DMS53 treated with DMSO at 0.1 percent for 48 hours (cell line): ENCODE results near the gene EEF1G.
A peak's percentile ranks its signal among the peaks of the same experiment; 100 is the strongest.
"Not testable (repeated sequence)": the region's sequence is repeated elsewhere in the genome, so short reads cannot be mapped to it uniquely, and the experiment has no call there.

Experiments
- DNase-seq: peaks from one replicate; lab custom pipeline; 2025; ENCODE audit not compliant: unreplicated experiment; lab: John Stamatoyannopoulos, UW

The EEF1G gene

DNA sequence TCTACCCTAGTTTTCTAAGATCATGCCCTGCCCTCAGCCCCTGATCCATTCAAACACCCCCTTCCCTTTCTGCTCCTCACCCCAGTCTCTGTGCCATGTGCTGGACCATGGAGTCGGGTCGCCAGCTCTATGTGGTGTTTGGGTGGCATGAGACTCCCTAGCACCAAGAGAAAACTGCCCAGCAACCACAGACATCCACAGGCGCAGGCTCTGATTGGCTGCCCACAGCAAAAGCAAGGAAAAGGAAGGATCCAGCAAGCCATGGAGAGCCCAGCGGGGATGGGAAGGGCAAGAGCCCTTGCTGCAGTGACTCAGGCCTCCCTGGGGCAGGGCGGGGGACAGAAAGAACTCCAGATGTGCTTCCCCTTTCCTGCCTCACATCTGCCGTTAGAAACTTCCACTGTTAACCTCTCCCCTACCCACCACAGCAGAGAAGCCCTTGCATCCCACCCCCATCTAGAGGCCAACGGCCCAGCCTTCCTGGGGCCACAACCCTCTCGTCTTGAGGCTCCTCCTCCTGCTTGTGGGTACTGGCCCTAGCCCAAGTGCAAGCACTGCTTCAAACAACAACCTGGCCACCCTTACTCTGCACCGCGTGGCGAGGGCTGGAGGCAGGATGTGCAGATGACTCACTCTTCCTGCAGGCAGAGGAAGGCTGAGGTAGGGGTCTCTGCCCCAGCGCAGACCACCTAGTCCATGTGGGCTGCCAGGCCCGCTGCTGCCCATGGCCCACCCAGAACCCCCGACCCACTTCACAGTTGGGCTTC lies 17.4 kb downstream of the EEF1G start:
- peak; percentile 81 for DNase-seq

DNA sequence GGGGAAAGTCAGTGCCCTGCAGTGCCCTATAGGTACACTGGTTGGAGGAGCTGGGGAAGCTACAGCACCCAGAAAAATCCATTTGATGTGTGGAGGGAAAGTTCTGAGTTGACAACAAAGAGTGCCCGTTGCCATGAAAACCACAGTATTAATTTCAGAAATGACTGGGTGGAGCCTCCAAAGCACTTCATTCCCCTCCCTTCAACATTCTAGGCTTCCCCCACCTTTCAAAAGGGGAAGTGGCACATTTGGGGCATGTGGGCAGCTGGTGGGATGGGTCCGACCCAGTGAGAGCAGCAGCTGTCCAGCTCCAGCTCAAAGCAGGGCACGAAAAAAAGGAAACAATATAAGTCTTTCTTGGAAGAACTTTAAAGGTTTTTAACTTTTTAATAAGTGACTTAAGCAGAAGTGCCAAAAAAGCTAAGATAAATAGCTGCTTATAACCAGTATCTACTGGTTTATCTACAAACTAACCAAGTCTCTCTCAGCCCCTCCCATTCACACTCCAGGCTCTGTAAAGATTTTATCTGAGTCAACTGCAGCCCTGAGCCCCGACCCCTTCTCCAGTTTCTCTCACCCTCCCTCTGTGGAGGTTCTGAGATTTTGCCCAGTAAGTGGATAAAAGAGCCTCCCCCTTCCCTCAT lies 18.1 kb downstream of the EEF1G start:
- DNase-seq = no peak

DNA sequence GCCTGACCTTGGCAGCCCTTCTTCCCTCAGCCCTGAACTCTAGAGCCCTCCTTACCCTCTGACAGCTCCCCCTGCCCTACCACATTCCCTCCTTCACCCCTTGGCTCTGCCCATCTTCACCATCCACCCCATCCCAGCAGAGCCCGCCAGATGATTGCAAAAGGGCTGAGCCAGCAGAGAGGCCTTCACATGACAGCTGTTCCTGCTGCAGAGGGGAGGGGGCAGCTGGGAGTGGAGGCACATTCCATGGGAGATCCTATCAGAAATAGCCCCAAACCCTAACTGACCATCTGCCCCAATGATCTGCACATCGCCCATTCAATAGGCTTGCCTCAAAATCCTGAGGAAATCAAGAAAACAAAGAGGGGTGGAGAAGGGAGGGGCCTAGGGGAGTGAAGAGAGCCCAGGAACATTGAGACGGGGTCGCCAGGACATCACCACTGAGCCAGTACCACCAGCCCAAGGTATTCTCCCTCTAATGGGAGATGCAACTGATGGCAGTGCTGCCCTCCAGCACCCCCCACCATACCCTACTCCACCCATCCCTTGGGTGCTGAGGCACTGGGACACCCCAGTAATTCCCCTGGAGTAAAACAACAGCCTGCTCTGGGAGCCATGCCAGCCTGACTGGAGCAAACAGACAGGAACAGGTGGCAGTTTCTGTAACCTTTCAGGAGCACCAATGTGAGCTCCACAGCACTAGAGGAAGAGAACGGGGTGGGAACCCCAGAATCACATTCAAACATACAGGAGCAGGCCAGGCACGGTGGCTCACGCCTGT lies 19.1 kb downstream of the EEF1G start:
- no peak for DNase-seq

GRCh38 chr11:62553839-62554361 lies 19.8 kb downstream of the EEF1G start:
- no peak for DNase-seq

DNA sequence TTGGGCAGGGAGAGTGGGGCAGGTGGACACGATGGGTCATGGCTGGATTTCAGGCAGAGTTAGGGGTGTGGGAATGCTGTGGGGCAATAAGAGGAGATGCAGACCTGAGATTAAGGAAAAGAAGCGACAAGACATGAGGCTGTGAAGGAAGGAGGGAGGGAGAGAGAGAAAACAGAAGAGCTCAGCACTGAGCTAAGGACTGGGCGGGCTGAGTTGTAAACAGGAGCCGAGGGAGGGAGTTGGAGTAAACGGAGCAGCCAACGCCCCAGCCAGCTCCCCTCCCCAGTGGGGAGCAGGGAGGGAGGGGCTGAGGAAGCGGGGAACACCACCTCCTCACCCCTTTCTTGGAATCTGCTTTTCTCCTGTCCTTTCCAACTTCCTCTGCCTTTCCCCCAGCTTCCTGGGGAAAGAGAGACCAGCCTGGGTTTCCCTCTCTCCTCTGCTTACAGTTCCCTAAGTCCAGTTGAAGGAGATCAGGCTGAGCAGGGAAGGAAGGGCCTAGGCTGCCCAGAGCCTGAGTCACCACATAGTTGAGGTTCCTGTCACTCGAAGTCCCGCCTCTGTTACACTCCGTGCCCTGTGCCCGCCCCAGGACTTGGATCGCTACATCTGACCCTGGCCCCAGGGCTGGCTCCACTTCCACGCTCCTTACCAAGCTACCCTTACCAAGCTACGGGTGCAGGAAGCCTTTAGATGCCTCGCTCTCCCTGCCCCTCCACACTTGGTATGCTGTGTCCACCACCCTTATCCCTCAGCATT lies 20.4 kb downstream of the EEF1G start:
- no peak for DNase-seq

GRCh38 chr11:62552485-62553079 lies 21.1 kb downstream of the EEF1G start:
- DNase-seq = no peak

DNA sequence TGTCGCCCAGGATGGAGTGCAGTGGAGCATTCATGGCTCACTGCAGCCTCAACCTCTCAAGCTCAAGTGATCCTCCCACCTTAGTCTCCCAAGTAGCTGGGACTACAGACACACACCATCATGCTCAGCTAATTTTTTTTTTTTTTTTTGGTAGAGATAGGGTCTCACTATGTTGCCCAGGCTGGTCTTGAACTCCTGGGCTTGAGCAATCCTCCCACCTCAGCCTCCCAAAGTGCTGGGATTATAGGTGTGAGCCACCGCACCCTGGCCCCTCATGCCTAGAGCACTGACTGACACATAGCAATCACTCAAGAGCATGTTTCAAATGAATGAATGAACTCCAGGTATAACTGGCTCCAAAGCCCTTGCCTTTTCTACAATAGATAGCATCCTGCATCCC lies 23.2 kb downstream of the EEF1G start:
- not testable (repeated sequence) for DNase-seq

- no peak for DNase-seq
Measured at GRCh38 chr11:62548545-62549335, 25.0 kb downstream of the EEF1G start.

- no peak for DNase-seq
Measured at GRCh38 chr11:62547691-62548281, 25.9 kb downstream of the EEF1G start.

DNA sequence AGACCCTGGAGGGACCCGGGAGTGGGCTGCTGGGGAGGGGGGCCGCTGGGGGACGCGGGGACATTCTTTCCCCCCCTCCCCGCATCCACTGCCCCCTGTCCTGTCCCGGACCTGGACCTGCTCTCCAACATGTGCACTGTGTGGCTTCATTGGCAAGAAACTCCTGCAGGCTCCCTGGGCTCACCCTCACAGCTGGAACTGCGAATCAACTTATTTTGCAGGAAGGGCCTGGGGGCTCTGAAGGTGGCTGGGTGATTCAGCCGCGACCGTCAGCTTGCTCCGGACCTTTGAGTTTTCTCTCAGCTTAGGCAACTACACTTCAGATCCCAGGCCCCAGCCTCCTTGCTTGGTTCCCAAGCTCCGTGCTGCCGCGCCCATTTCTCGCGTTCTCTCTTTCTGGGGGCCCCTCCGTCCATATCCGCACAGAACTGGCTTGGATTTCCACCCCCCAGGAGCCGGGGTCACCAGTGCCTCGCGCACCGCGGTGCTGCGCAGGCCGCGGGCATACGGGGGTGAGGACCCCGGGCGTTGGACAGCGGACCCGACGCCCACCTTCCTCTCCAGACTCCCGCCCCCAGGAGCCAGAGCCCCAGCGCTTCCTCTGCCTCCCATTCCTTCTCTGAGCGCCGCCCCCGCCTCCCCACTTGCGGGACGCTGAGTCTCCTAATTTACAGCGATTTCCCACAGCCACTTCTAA lies 26.6 kb downstream of the EEF1G start:
- no peak for DNase-seq

DNA sequence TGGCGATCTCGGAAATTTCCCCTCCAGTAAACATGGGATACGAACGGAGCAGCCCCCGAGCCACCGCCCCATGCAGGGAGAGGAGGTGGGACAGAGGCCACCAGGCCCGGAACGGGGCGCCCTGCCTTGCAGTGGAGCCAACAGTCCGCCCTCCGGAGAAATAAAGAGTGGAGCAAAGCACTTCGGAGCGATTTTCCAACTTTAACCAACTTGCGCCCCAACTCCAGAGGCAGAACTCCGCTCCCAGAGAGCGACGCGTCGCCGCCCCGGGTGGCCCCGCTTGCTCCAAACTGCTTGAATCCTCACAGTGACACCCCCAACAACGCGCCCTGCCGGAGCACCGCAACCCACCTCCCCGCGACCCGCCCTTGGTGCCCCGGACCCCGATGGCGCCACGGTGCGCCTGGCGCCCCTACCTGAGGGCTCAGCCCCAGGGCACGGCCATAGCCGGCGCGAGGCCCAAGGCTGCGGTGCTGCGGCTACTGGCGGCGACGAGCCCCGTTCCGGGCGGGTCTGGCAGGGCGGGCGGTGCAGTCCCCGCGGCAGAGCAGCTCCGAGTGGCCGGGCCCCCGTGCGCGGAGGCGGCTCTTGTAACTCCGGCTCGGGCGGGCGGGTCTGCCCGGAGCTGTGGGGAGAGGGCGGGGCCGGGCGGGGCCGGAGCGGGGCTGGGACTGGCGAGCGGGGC lies 27.3 kb downstream of the EEF1G start, which contains the start of gene AHNAK:
TSS of gene AHNAK (minus strand) at position 563 of the 685 bp plus-strand sequence. CDS start 10,708 bp downstream, outside the sequence.
- DNase-seq = no peak

- no peak for DNase-seq
Measured at GRCh38 chr11:62545437-62546243, 28.1 kb downstream of the EEF1G start.

DNA sequence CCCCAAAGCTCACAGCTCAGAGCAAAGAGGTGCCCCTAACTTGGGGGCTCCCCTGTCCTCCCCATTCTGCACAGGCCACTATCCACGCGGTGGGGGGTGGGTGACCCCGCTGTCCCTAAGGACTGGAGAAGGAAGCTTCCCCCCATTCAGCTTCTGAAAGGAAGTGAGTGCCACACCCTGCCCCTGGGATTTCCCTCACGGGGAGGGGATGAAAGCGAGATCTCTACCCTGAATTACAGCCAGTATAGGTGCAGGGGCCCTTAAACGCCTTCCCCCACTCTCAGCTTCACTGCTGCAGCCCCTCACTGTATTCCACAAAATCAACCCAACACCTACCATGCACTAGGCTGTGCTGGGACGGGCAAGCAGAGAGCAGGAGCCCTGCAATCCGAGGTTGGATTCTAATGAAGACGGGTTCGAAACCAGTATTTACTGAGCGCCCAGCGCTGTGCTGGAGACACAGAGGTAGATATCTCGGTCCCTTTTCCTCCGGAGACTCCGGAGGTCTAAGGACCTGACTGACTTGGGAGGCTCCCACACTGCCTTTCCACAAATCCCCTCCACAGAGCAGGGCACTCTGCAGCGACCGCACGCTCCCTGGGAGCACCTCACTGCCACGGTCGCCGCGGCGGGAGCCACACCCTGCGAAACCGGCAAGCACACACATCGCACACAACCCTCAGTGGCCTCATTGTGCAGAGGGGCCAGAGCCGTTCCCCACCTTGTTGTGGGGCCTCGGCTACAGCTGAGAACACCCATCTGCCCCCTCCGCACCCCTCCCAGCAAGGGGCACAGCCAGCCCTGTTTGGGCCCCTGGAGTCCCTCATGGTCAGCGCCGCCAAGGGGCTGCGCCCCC lies 28.9 kb downstream of the EEF1G start:
- DNase-seq = no peak

GRCh38 chr11:62543680-62544444 lies 29.8 kb downstream of the EEF1G start:
- no peak for DNase-seq

DNA sequence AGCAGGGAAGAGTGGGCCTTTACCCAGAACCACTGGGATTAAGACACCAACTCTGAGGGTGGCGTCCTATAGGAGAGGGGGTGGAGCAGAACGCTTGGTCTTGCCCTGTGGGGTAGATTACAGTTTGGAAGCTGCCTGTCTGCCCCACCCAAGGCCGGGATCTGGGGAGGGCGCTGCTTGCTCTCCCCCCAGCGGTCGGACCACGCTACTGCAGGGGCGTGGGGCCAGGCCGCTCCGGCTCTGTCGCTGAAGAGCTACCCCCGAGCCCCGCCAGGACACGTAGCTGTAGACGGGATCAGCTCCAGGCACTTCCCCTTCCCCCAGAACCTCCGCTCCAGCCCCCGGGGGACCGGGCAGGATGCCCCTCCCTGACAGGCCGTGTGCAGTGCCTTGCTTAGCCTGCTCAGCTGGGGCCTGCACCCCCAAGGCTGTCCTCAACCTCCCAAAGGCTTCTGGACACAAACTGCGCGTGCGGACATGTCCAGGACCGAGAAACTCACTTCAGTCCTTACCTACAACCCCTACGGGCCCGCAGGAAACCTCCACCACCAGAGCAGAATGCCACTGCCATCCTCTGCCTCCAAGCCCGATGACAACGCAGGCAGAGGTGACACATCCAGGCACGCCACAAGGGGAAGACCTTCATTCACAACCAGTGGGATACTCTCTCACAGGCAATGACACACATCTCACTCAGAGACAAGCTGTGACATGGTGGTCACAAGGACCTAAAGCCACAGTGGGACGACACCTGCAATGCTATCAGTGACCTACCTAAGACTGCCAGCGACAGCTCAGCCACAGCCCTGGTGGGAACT lies 30.7 kb downstream of the EEF1G start:
- peak; percentile 69 for DNase-seq
